GM10266 (cell line): ENCODE measurements around the gene PPM1F.

Experiments
- DNase-seq: peaks from one replicate; pipeline ENCODE4 v3.0.0; 2012; ENCODE audit errors: extremely low spot score
- CTCF ChIP-seq: IDR thresholded peaks from 2 replicates; pipeline ENCODE4 v1.5.1; 2012; ENCODE audit warnings: mild to moderate bottlenecking, low read depth; ENCODE audit not compliant: control insufficient read depth, insufficient read depth; ENCODE audit errors: missing control alignments

PPM1F gene

GRCh38 chr22:21921729-21922128, 30.9 kb downstream of the PPM1F start:
- no peak for DNase-seq
- TF ChIP-seq CTCF, result no peak

GRCh38 chr22:21921184-21921721, 31.4 kb downstream of the PPM1F start:
- no peak for TF ChIP-seq CTCF
- DNase-seq, result no peak

GRCh38 chr22:21920341-21921183, 32.1 kb downstream of the PPM1F start:
- no peak for DNase-seq
- no peak for TF ChIP-seq CTCF

GRCh38 chr22:21919526-21920307, 32.9 kb downstream of the PPM1F start:
- no peak for DNase-seq
- no peak for TF ChIP-seq CTCF

GRCh38 chr22:21918466-21919185, 34.0 kb downstream of the PPM1F start:
- no peak for DNase-seq
- no peak for TF ChIP-seq CTCF

- no peak for DNase-seq
- no peak for TF ChIP-seq CTCF
Measured at GRCh38 chr22:21917959-21918261, 34.7 kb downstream of the PPM1F start.
